C4-2B (cell line): ENCODE results near the gene TCF7L1.

Experiments used
- CTCF ChIP-seq: fragments of 450-650 bp; conservative IDR thresholded peaks from 2 replicates; pipeline ENCODE4 v1.5.1; 2017; ENCODE audit warnings: mild to moderate bottlenecking
- ZFX ChIP-seq: fragments of 450-650 bp; IDR thresholded peaks from 2 replicates; pipeline ENCODE4 v1.6.1; 2017

- no peak for TF ChIP-seq CTCF
- no peak for TF ChIP-seq ZFX
Observed at GRCh38 chr2:85325466-85325811, 192.2 kb downstream of the TCF7L1 start.
